ENCODE results near the gene SLC22A23.

SLC22A23 gene

GRCh38 chr6:3276174-3277167, 180.4 kb downstream of the SLC22A23 start:
- TF ChIP-seq CTCF (conservative IDR thresholded peaks at IDR 0.05): no peak
- H3K27ac ChIP-seq: no peak overlapping the region

GRCh38 chr6:3273707-3274521, 182.9 kb downstream of the SLC22A23 start:
- no peak for TF ChIP-seq CTCF (conservative IDR thresholded peaks at IDR 0.05)
- H3K27ac ChIP-seq: no peak overlapping the region

- TF ChIP-seq CTCF (conservative IDR thresholded peaks at IDR 0.05): no peak
These were observed 183.8 kb downstream of the SLC22A23 start for GRCh38 chr6:3272911-3273547.

GRCh38 chr6:3271756-3272155, 185.1 kb downstream of the SLC22A23 start:
- no peak overlapping the region for H3K27ac ChIP-seq
- no peak for TF ChIP-seq CTCF (conservative IDR thresholded peaks at IDR 0.05)

More at GRCh38 chr6:3272911-3273547, 183.8 kb downstream of the SLC22A23 start:
- no peak overlapping the region for H3K27ac ChIP-seq

- TF ChIP-seq CTCF (conservative IDR thresholded peaks at IDR 0.05): no peak
- H3K27ac ChIP-seq: no peak overlapping the region
These were observed 186.6 kb downstream of the SLC22A23 start for GRCh38 chr6:3270258-3270657.

- TF ChIP-seq CTCF (conservative IDR thresholded peaks at IDR 0.05): no peak
These were observed 187.4 kb downstream of the SLC22A23 start for GRCh38 chr6:3269281-3269975.

More at GRCh38 chr6:3269281-3269975, 187.4 kb downstream of the SLC22A23 start:
- H3K27ac ChIP-seq: no peak overlapping the region
